ENCODE results near the gene DQX1.

DNA sequence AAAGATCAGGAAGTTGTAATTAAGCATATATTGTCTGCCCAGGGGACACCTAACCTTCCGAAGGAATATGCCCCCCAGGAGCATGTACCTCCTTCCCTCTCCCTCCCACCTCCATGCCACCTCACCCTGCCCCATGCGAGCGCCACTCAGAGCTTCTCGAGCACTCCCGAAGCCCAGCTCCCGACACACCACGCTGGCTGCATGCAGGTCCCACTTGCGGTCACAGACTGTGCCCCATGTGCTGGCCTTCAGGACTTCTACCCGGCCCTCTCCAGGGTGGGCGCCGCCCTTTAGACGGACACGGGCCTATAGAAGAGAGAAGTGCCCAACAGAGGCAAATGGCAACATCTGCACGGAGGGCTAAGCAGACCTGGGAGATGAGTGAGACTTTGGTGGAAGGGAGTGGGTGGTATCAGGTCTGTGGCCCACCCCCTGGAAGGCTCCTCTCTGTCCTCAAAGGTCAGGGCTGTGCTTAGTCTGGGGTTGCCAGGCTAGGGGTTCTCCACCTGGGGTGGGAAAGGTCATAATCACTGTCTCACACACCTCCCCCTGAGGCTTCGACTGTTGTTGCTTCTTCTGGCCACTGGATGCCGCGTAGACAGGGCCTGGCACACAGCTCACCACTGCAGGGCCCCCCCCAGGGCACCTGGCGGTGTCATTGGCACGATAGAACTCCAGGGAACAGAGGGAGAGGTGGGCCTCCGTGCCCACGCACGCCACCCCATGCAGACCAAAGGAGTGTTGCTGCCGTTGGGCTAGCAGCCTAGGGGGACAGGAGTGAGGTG is 10.3 kb upstream of the DQX1 start:
- no peak for TF ChIP-seq CTCF (IDR thresholded peaks at IDR 0.05)
- TF ChIP-seq POLR2A (IDR thresholded peaks at IDR 0.05): no peak
